GM23338 (cell line): Measurements from ENCODE around the gene CNNM1. TPM values are rescaled to one million over a fixed set of nuclear protein-coding genes. Genes with fewer than 3 reads are reported as not detected.

ENCODE experiments used
- ATAC-seq: fragments of 200-7000 bp; cut with Tn5 transposase; 3 replicates; pipeline ENCODE4 v1.9.1; 2020
- DNase-seq: peaks from one replicate; pipeline ENCODE4 v3.0.0-alpha.2; 2015; ENCODE audit warnings: low spot score
- H2AFZ ChIP-seq: fragments of 200-600 bp; sonication (generic); 2 replicates; pipeline ENCODE4 v1.8.0; 2016; ENCODE audit warnings: antibody characterized with exemption, mild to moderate bottlenecking, moderate library complexity
- H3F3A ChIP-seq: fragments of 200-600 bp; sonication (generic); replicated peaks from 2 replicates; pipeline ENCODE4 v1.8.0; 2017; ENCODE audit warnings: antibody characterized with exemption, mixed run types, low read depth
- H3K27ac ChIP-seq: fragments of 200-600 bp; sonication (generic); 2 replicates; pipeline ENCODE4 v1.6.1; 2016; ENCODE audit warnings: low read depth
- H3K27me3 ChIP-seq: fragments of 200-600 bp; sonication (generic); 2 replicates; pipeline ENCODE4 v1.8.0; 2016; ENCODE audit warnings: mild to moderate bottlenecking, mixed run types, moderate library complexity; ENCODE audit not compliant: insufficient read depth
- H3K36me3 ChIP-seq: fragments of 200-600 bp; sonication (generic); 2 replicates; pipeline ENCODE4 v1.8.0; 2016; ENCODE audit warnings: mild to moderate bottlenecking; ENCODE audit not compliant: insufficient read depth
- H3K4me1 ChIP-seq: fragments of 200-600 bp; sonication (generic); 2 replicates; pipeline ENCODE4 v1.8.0; 2016; ENCODE audit warnings: mild to moderate bottlenecking, moderate library complexity; ENCODE audit not compliant: insufficient read depth
- H3K4me2 ChIP-seq: fragments of 200-600 bp; sonication (generic); 2 replicates; pipeline ENCODE4 v1.7.1; 2017; ENCODE audit warnings: mixed run types
- H3K4me3 ChIP-seq: fragments of 200-600 bp; sonication (generic); 2 replicates; pipeline ENCODE4 v1.6.1; 2016; ENCODE audit warnings: mixed run types
- H3K79me2 ChIP-seq: fragments of 200-600 bp; sonication (generic); replicated peaks from 2 replicates; pipeline ENCODE4 v1.8.0; 2017; ENCODE audit warnings: mild to moderate bottlenecking; ENCODE audit not compliant: insufficient read depth
- H3K9me2 ChIP-seq: fragments of 200-600 bp; sonication (generic); 2 replicates; pipeline ENCODE4 v1.8.0; 2017; ENCODE audit not compliant: insufficient read depth
- H4K20me1 ChIP-seq: fragments of 200-600 bp; sonication (generic); replicated peaks from 2 replicates; pipeline ENCODE4 v1.8.0; 2017; ENCODE audit warnings: mild to moderate bottlenecking; ENCODE audit not compliant: insufficient read depth
- H3K27ac Mint-ChIP-seq: 2 replicates; pipeline ENCODE4 v1.8.0; 2020; ENCODE audit warnings: inconsistent platforms, mild to moderate bottlenecking, moderate library complexity, mixed read lengths
- H3K27me3 Mint-ChIP-seq: 3 replicates; pipeline ENCODE4 v1.8.0; 2022; ENCODE audit warnings: low read depth, mild to moderate bottlenecking, moderate library complexity, mixed read lengths, inconsistent platforms; ENCODE audit not compliant: insufficient read depth, poor library complexity
- H3K36me3 Mint-ChIP-seq: 3 replicates; pipeline ENCODE4 v1.8.0; 2021; ENCODE audit warnings: low read depth, mild to moderate bottlenecking, inconsistent platforms, moderate library complexity, mixed read lengths
- H3K4me1 Mint-ChIP-seq: 3 replicates; pipeline ENCODE4 v1.8.0; 2020; ENCODE audit warnings: mild to moderate bottlenecking, inconsistent platforms, mixed read lengths
- H3K4me3 Mint-ChIP-seq: 3 replicates; pipeline ENCODE4 v1.8.0; 2021; ENCODE audit warnings: moderate library complexity, mild to moderate bottlenecking, inconsistent platforms, mixed read lengths
- H3K9me3 Mint-ChIP-seq: 3 replicates; pipeline ENCODE4 v1.8.0; 2020; ENCODE audit warnings: moderate library complexity, mild to moderate bottlenecking, inconsistent platforms, mixed read lengths
- CTCF ChIP-seq, 2 experiments: fragments of 200-600 bp in 1 of 2; sonication (generic) in 1 of 2; conservative IDR thresholded peaks; 2 replicates each; pipeline versions ENCODE4 v1.5.1 to v1.6.1; 2016 to 2017; ENCODE audit warnings: antibody characterized with exemption in 2 of 2, low read depth in 2 of 2, mild to moderate bottlenecking in 2 of 2, moderate library complexity in 1 of 2
- NANOG ChIP-seq: IDR thresholded peaks from 2 replicates; pipeline ENCODE4 v1.6.1; 2016; ENCODE audit warnings: antibody characterized with exemption, borderline replicate concordance
- ZNF114 ChIP-seq: fragments of 250-450 bp; sonication (Bioruptor Pico); IDR thresholded peaks from 2 replicates; pipeline ENCODE4 v1.5.0; 2020; ENCODE audit warnings: mild to moderate bottlenecking, moderate library complexity
- ZNF331 ChIP-seq: fragments of 250-450 bp; sonication (Bioruptor Pico); IDR thresholded peaks from 2 replicates; pipeline ENCODE4 v1.5.0; 2020; ENCODE audit warnings: low read depth, mild to moderate bottlenecking, moderate library complexity
- ZNF462 ChIP-seq: fragments of 250-450 bp; sonication (Bioruptor Pico); IDR thresholded peaks from 2 replicates; pipeline ENCODE4 v1.5.0; 2020; ENCODE audit warnings: mild to moderate bottlenecking, moderate library complexity
- polyA plus RNA-seq: library from polyadenylated mRNA; unstranded; fragments of >200 nt; fragmentation: Nextera tagmentation; extraction: Ambion mirVana; gene quantifications from 2 replicates; pipeline ENCODE4 v1.2.1, GENCODE V29; 2016
- total RNA-seq: library from RNA; depleted of rRNA; stranded (reverse); fragments of >200 nt; shearing (Covaris generic); gene quantifications from 2 replicates; pipeline ENCODE4 v1.2.3, GENCODE V29; 2014

Gene CNNM1
- total and polyA plus RNA-seq, 2 experiments from 2014 or later = 0.52 to 0.90 TPM

- no peak for TF ChIP-seq ZNF462 (CRISPR knock-in tag)
- TF ChIP-seq ZNF114 (CRISPR knock-in tag) = no peak
- TF ChIP-seq ZNF331 (CRISPR knock-in tag) = no peak
Measured at GRCh38 chr10:99442394-99442793, 113.2 kb downstream of the CNNM1 start (continued).

DNA sequence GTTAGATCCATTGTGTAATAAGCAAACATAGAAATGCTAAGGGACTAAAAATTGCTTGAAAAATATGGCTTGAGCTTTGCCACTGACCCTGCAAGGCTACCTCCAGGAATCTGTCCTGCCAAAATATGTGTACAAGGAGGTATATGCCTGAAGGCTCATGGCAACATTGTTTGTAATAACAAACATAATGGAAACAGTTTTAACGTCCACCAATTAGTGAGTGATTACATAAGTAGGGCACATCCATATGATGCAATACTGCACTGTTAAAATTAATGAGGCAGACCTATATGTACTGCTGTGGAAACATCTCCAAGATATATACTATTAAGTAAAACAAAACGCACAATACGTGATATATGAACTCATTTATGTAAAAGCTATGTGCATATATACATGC is 114.3 kb downstream of the CNNM1 start:
- no peaks in the 10 kb centered on the region for H3K27me3 ChIP-seq
- ATAC-seq (no peak), DNase-seq (no peak)
- H3K9me2 ChIP-seq = peaks cover 2% of the 10 kb centered on the region; the same call in 1 of the 2 replicates
- Mint-ChIP-seq H3K27ac (no peak overlapping the region), H3K4me3 (no peak overlapping the region), H3K4me1 (peaks cover 10% of the 10 kb centered on the region), H3K9me3 (no peaks in the 10 kb centered on the region), H3K36me3 (no peaks in the 10 kb centered on the region), H3K27me3 (no peaks in the 10 kb centered on the region)
- no peak overlapping the region for H3K4me2 ChIP-seq
- peaks cover 9% of the 10 kb centered on the region; the same call in 1 of the 2 replicates for H3K4me1 ChIP-seq
- H4K20me1 ChIP-seq = no peaks in the 10 kb centered on the region
- no peaks in the 10 kb centered on the region for H3K79me2 ChIP-seq
- no peaks in the 10 kb centered on the region for H3K36me3 ChIP-seq
- H3F3A ChIP-seq = no peaks in the 10 kb centered on the region
- no peak overlapping the region for H3K4me3 ChIP-seq
- no peak overlapping the region for H2AFZ ChIP-seq
- no peak overlapping the region for H3K27ac ChIP-seq
- no peak for TF ChIP-seq ZNF462 (CRISPR knock-in tag)
- no peak for TF ChIP-seq CTCF (conservative IDR thresholded peaks at IDR 0.05; ENCODE audit: low read depth in 2 of 2)
- TF ChIP-seq NANOG = no peak
